CD4-positive, CD25-positive, alpha-beta regulatory T cell (primary cell): ENCODE measurements around the gene RPS6KA6. TPM values are rescaled to one million over a fixed set of nuclear protein-coding genes. Genes with fewer than 3 reads are reported as not detected.

Experiments used
- ATAC-seq, 2 donors: fragments of 150-1000 bp; cut with Tn5 transposase; one replicate each; pipeline ENCODE4 v1.10.0; 2021; ENCODE audit warnings: low read depth in 2 of 2, moderate number of reproducible peaks in 2 of 2, moderate library complexity in 1 of 2
- DNase-seq, 3 donors: peaks; one replicate each; pipeline versions ENCODE4 v3.0.0 to v3.0.0-alpha.2; 2012 to 2022; ENCODE audit warnings: mixed read lengths in 1 of 3
- H3K27ac ChIP-seq: one replicate; pipeline ENCODE4 v1.7.0; 2013; ENCODE audit warnings: mild to moderate bottlenecking, low read length; ENCODE audit not compliant: insufficient read depth, poor library complexity, severe bottlenecking
- H3K27me3 ChIP-seq: one replicate; pipeline ENCODE4 v1.7.0; 2013; ENCODE audit warnings: low read length; ENCODE audit not compliant: control insufficient read depth, insufficient read depth
- H3K36me3 ChIP-seq: one replicate; pipeline ENCODE4 v1.7.0; 2013; ENCODE audit warnings: mild to moderate bottlenecking, low read length, moderate library complexity; ENCODE audit not compliant: control insufficient read depth, insufficient read depth
- H3K4me1 ChIP-seq: 2 replicates; pipeline ENCODE4 v1.7.0; 2013; ENCODE audit warnings: mild to moderate bottlenecking, low read length; ENCODE audit not compliant: insufficient read depth, control insufficient read depth, poor library complexity, severe bottlenecking
- H3K4me3 ChIP-seq: one replicate; pipeline ENCODE4 v1.7.0; 2013; ENCODE audit warnings: low read depth, mild to moderate bottlenecking, low read length, moderate library complexity
- H3K9me3 ChIP-seq, 2 experiments: 1 replicate in 1 of 2; 2 replicates in 1 of 2; pipeline ENCODE4 v1.7.0; 2013; ENCODE audit warnings: low read length in 2 of 2, mild to moderate bottlenecking in 1 of 2, moderate library complexity in 1 of 2; ENCODE audit not compliant: control insufficient read depth in 2 of 2
- H3K27ac Mint-ChIP-seq, 3 donors: one replicate each; pipeline ENCODE4 v1.8.0; 2020 to 2022; ENCODE audit warnings: mild to moderate bottlenecking in 3 of 3, mixed read lengths in 3 of 3, moderate library complexity in 2 of 3
- H3K27me3 Mint-ChIP-seq: one replicate; pipeline ENCODE4 v1.8.0; 2022; ENCODE audit warnings: mild to moderate bottlenecking, mixed read lengths
- H3K36me3 Mint-ChIP-seq: one replicate; pipeline ENCODE4 v1.8.0; 2020; ENCODE audit warnings: mixed read lengths
- H3K4me1 Mint-ChIP-seq, 4 donors: one replicate each; pipeline ENCODE4 v1.8.0; 2020 to 2022; ENCODE audit warnings: mixed read lengths in 4 of 4, mild to moderate bottlenecking in 1 of 4
- H3K4me3 Mint-ChIP-seq, 4 donors: one replicate each; pipeline ENCODE4 v1.8.0; 2020 to 2022; ENCODE audit warnings: mild to moderate bottlenecking in 4 of 4, mixed read lengths in 4 of 4, moderate library complexity in 3 of 4
- H3K9me3 Mint-ChIP-seq, 7 donors: one replicate each; pipeline ENCODE4 v1.8.0; 2020 to 2022; ENCODE audit warnings: mixed read lengths in 7 of 7, mild to moderate bottlenecking in 3 of 7, moderate library complexity in 2 of 7
- polyA plus RNA-seq, 4 donors: library from polyadenylated mRNA; unstranded; fragments of 300-500 nt; fragmentation: Illumina TruSeq; gene quantifications; one replicate each; pipeline ENCODE4 v1.2.3, GENCODE V29; 2021
- total RNA-seq: library from RNA; stranded (reverse); gene quantifications from one replicate; pipeline ENCODE4 v1.2.3, GENCODE V29; 2022

The RPS6KA6 gene
- total and polyA plus RNA-seq, 5 donors from 2014 or later = 0.05 to 0.06 TPM; not detected in 3

DNA sequence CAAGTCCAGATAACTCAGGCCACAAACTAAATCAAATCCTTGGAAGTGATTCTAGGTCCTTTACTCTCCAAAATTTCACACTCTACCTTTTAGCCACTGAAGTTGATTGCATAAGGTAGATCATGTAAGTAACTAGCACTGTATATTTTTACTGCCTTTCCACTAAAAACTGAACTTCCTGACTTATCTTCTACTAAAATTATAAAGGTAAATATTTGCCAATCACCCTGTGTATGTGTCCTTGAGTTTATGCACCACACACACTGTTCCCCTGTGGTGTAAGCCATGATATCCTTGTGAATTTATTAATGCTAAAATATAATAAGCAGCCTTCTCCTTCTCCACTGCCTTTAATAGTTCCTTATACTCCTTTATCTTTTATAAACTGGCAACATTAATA lies 25.6 kb downstream of the RPS6KA6 start:
- Mint-ChIP-seq H3K27me3 (no peaks in the 10 kb centered on the region), H3K9me3 (peaks cover 0 to 2% (median 0%) of the 10 kb centered on the region in 7 donors), H3K4me1 (no peaks in the 10 kb centered on the region), H3K27ac (no peak overlapping the region), H3K36me3 (no peaks in the 10 kb centered on the region), H3K4me3 (no peak overlapping the region)
- ATAC-seq = no peak
- Histone ChIP-seq H3K27me3 (no peaks in the 10 kb centered on the region), H3K27ac (no peak overlapping the region), H3K4me3 (no peak overlapping the region), H3K4me1 (no peaks in the 10 kb centered on the region), H3K9me3 (no peaks in the 10 kb centered on the region), H3K36me3 (no peaks in the 10 kb centered on the region)
- no peak for DNase-seq

DNA sequence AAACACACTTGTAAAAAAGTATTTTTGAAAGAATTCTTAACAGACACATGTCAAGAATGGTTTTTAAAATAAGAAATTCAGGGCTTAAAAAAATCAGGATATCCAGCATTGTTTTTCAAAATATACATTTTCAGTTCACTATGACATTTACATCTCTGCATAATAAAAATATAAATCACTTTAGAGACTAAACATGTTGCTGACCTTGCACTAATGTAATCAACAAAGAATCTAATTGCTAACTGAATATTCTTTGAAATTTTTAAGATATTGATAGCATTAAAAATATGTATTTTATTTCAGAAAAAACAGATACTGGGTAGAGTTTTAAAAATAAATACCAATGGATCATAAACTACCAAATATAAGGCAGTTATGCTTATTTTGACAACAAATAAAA lies 26.4 kb downstream of the RPS6KA6 start:
- no peak overlapping the region for H3K27ac ChIP-seq
- no peaks in the 10 kb centered on the region for H3K27me3 Mint-ChIP-seq
- H3K36me3 ChIP-seq = no peaks in the 10 kb centered on the region
- H3K9me3 Mint-ChIP-seq = peaks cover 0 to 1% (median 0%) of the 10 kb centered on the region in 7 donors
- H3K9me3 ChIP-seq = no peaks in the 10 kb centered on the region
- no peak overlapping the region for H3K4me3 Mint-ChIP-seq
- H3K36me3 Mint-ChIP-seq = no peaks in the 10 kb centered on the region
- no peak for DNase-seq
- no peaks in the 10 kb centered on the region for H3K4me1 ChIP-seq
- no peak overlapping the region for H3K27ac Mint-ChIP-seq
- H3K27me3 ChIP-seq = no peaks in the 10 kb centered on the region
- no peak overlapping the region for H3K4me3 ChIP-seq
- no peak for ATAC-seq
- no peaks in the 10 kb centered on the region for H3K4me1 Mint-ChIP-seq

DNA sequence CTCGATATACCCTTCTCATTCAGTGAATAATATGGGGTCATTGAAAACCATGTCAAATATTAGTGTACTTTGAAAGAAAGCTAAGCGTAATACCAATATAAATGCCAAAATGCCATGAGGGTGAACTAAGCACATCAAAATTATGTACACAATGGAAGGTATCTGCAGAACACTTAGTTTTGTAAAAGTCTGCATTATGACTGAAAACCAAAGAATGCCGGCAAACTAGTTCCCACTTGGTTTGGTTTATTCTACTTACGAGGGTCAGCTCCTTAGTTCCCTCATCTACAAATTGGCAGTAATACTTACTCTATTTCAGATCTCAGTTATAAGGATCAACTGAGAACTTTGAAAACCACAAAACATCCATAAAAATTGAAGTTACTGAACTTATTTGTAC lies 27.3 kb downstream of the RPS6KA6 start:
- H3K27ac Mint-ChIP-seq = no peak overlapping the region
- H3K4me3 Mint-ChIP-seq = no peak overlapping the region

DNA sequence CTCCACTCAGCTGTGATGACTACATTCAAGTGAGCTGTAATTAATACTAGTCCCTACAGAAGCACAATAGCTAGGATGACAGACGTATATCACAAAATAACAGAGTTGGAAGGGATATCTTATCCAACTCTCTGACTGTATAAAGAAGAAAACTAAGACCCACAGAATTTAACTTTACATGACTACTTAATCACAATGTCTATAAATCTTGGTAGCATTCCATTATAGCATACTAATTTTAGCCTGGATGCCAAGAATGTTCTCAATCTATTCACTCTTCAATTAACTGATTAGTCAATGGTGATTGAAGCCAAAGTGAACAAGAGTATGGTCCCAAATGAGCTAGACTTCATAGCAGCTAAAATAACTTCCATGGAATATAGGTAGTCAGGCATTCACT lies 31.2 kb downstream of the RPS6KA6 start:
- H3K9me3 Mint-ChIP-seq = peaks cover 0 to 4% (median 0%) of the 10 kb centered on the region in 7 donors
- ATAC-seq (no peak), DNase-seq (no peak)
- no peaks in the 10 kb centered on the region for H3K36me3 Mint-ChIP-seq
- Histone ChIP-seq H3K27ac (no peak overlapping the region), H3K27me3 (no peaks in the 10 kb centered on the region), H3K4me3 (no peak overlapping the region), H3K9me3 (no peaks in the 10 kb centered on the region), H3K4me1 (no peaks in the 10 kb centered on the region), H3K36me3 (no peaks in the 10 kb centered on the region)
- no peak overlapping the region for H3K4me3 Mint-ChIP-seq
- no peak overlapping the region for H3K27ac Mint-ChIP-seq
- no peaks in the 10 kb centered on the region for H3K4me1 Mint-ChIP-seq
- H3K27me3 Mint-ChIP-seq = no peaks in the 10 kb centered on the region

More for the DNA sequence above, 27.3 kb downstream of the RPS6KA6 start:
- Histone ChIP-seq H3K36me3 (no peaks in the 10 kb centered on the region), H3K9me3 (no peaks in the 10 kb centered on the region), H3K27me3 (no peaks in the 10 kb centered on the region), H3K27ac (no peak overlapping the region), H3K4me3 (no peak overlapping the region), H3K4me1 (no peaks in the 10 kb centered on the region)
- no peak for ATAC-seq
- no peaks in the 10 kb centered on the region for H3K4me1 Mint-ChIP-seq
- DNase-seq = no peak
- H3K36me3 Mint-ChIP-seq = no peaks in the 10 kb centered on the region
- H3K27me3 Mint-ChIP-seq = no peaks in the 10 kb centered on the region
- H3K9me3 Mint-ChIP-seq = peaks cover 0 to 1% (median 0%) of the 10 kb centered on the region in 7 donors

DNA sequence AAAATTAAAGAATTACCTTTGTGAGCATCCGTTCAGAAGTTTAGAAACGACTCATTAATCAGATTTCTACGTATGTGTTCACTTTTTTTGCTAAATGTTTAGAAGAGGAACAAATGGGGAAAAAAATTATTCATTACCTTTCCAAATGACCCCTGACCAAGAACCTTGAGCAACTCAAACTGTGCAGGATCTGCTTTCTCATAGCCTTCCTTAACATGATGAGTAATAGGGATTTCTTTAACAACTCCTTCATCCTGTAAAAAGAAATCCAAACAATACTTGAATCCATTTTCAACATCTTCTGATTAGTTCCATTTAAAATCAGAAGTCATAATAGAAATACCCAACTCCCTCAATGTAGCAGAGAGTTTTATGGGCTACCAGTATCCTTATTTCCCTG lies 32.1 kb downstream of the RPS6KA6 start:
- Histone ChIP-seq H3K4me1 (no peaks in the 10 kb centered on the region), H3K4me3 (no peak overlapping the region), H3K36me3 (no peaks in the 10 kb centered on the region), H3K9me3 (no peaks in the 10 kb centered on the region), H3K27me3 (no peaks in the 10 kb centered on the region), H3K27ac (no peak overlapping the region)
- H3K4me1 Mint-ChIP-seq = no peaks in the 10 kb centered on the region
- H3K27ac Mint-ChIP-seq = no peak overlapping the region
- H3K27me3 Mint-ChIP-seq = no peaks in the 10 kb centered on the region
- ATAC-seq (no peak), DNase-seq (no peak)
- no peak overlapping the region for H3K4me3 Mint-ChIP-seq
- H3K9me3 Mint-ChIP-seq = peaks cover 0 to 4% (median 0%) of the 10 kb centered on the region in 7 donors
- no peaks in the 10 kb centered on the region for H3K36me3 Mint-ChIP-seq

DNA sequence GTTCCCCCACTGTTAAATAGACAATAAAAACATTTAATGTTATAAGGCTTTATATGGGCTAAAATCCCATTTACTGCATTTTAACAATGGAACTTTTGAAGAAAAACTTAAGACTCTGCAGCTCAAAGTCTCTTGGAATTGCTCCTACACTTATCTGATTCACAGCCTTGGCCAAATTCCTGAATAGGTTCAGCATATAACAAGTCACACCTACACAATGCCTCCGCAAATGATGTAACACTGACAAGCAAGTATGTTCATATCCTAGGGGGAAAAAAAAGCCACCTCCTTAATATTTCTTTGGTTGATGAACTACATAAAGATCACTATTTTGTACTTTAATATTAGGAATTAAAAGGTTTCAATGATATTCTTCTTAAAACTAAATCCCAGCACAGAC lies 34.5 kb downstream of the RPS6KA6 start:
- H3K36me3 ChIP-seq = no peaks in the 10 kb centered on the region
- no peak overlapping the region for H3K4me3 ChIP-seq
- H3K4me3 Mint-ChIP-seq = no peak overlapping the region
- no peaks in the 10 kb centered on the region for H3K4me1 ChIP-seq
- ATAC-seq (no peak), DNase-seq (no peak)
- H3K9me3 ChIP-seq = no peaks in the 10 kb centered on the region
- no peaks in the 10 kb centered on the region for H3K27me3 Mint-ChIP-seq
- H3K9me3 Mint-ChIP-seq = peaks cover 0 to 4% (median 0%) of the 10 kb centered on the region in 7 donors
- no peaks in the 10 kb centered on the region for H3K4me1 Mint-ChIP-seq
- H3K27ac Mint-ChIP-seq = no peak overlapping the region
- no peaks in the 10 kb centered on the region for H3K27me3 ChIP-seq
- no peak overlapping the region for H3K27ac ChIP-seq
- H3K36me3 Mint-ChIP-seq = no peaks in the 10 kb centered on the region

DNA sequence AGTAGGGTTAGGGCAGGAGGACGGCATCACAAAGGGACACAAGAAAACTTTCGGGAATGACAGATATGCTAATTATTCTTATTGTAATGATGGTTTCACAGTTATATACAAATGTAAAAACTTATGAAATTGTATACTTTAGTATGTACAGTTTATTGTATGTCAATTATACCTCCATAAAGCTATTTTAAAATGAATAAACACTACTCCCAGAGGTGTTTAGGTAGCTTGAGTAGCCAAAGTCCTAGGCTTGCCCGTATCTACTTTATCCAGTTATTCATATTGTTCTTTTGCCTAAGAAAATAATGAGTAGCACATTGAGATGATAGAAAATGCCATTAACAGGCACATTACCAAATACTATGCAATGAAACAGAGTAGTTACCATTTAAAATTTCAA lies 43.0 kb downstream of the RPS6KA6 start:
- Histone ChIP-seq H3K27ac (no peak overlapping the region), H3K9me3 (no peaks in the 10 kb centered on the region), H3K4me3 (no peak overlapping the region), H3K36me3 (no peaks in the 10 kb centered on the region), H3K4me1 (no peaks in the 10 kb centered on the region), H3K27me3 (no peaks in the 10 kb centered on the region)
- Mint-ChIP-seq H3K27me3 (no peaks in the 10 kb centered on the region), H3K36me3 (no peaks in the 10 kb centered on the region), H3K9me3 (peaks cover 0 to 2% (median 0%) of the 10 kb centered on the region in 7 donors), H3K27ac (no peak overlapping the region), H3K4me3 (no peak overlapping the region), H3K4me1 (no peaks in the 10 kb centered on the region)
- DNase-seq = no peak
- ATAC-seq = no peak

DNA sequence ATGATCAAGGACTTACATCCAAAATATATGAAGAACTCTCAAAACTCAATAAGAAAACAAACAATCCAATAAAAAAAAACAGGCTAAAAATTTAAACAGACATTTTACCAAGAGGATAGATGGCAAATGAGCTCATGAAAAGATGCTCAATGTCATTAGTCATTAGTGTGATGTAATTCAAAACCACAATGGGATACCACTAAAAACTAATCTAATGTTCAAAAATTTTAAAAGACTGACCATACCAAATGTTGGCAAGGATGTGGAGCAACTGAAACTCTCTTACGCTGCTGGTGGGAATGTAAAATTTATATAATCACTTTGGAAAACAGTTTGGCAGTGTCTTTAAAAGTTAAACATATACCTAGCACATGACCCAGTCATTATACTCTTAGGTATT lies 43.7 kb downstream of the RPS6KA6 start:
- no peaks in the 10 kb centered on the region for H3K36me3 ChIP-seq
- H3K9me3 ChIP-seq = no peaks in the 10 kb centered on the region
- H3K27me3 Mint-ChIP-seq = no peaks in the 10 kb centered on the region
- H3K27ac Mint-ChIP-seq = no peak overlapping the region
- DNase-seq = no peak
- no peaks in the 10 kb centered on the region for H3K4me1 ChIP-seq
- H3K27me3 ChIP-seq = no peaks in the 10 kb centered on the region
- H3K4me3 Mint-ChIP-seq = no peak overlapping the region
- no peak overlapping the region for H3K27ac ChIP-seq
- ATAC-seq = no peak
- H3K36me3 Mint-ChIP-seq = no peaks in the 10 kb centered on the region
- H3K4me1 Mint-ChIP-seq = no peaks in the 10 kb centered on the region
- H3K9me3 Mint-ChIP-seq = peaks cover 0 to 5% (median 0%) of the 10 kb centered on the region in 7 donors
- no peak overlapping the region for H3K4me3 ChIP-seq
